ENCODE measurements around the gene ZNF117.
A peak's percentile ranks its signal among the peaks of the same experiment; 100 is the strongest.

ZNF117 gene

GRCh38 chr7:65004575-65004974 lies 13.7 kb upstream of the ZNF117 start:
- peaks cover 37% of the 10 kb centered on the region for H3K4me1 Mint-ChIP-seq
- H3K27me3 Mint-ChIP-seq: no peaks in the 10 kb centered on the region
- H3K9me3 Mint-ChIP-seq: peaks cover 9% of the 10 kb centered on the region
- peak overlapping the region; percentile 95 for H3K4me3 Mint-ChIP-seq
- peaks cover 34% of the 10 kb centered on the region for H3K36me3 Mint-ChIP-seq
- ATAC-seq (ENCODE audit: low read depth) (no peak), DNase-seq (ENCODE audit: low spot score in 2 of 2) (no peak)
- H3K27ac Mint-ChIP-seq: no peak overlapping the region

- peaks cover 49% of the 10 kb centered on the region for H3K36me3 Mint-ChIP-seq
- H3K27me3 Mint-ChIP-seq: no peaks in the 10 kb centered on the region
- DNase-seq (ENCODE audit: low spot score in 2 of 2) (no peak), ATAC-seq (ENCODE audit: low read depth) (no peak)
- H3K4me3 Mint-ChIP-seq: no peak overlapping the region
- H3K9me3 Mint-ChIP-seq: peaks cover 13% of the 10 kb centered on the region
- H3K27ac Mint-ChIP-seq: no peak overlapping the region
- peaks cover 44% of the 10 kb centered on the region for H3K4me1 Mint-ChIP-seq
Observed at GRCh38 chr7:65002972-65003585, 12.2 kb upstream of the ZNF117 start.

GRCh38 chr7:65001291-65001814 lies 10.5 kb upstream of the ZNF117 start:
- Mint-ChIP-seq H3K36me3 (peaks cover 60% of the 10 kb centered on the region), H3K27me3 (no peaks in the 10 kb centered on the region), H3K27ac (peak overlapping the region; percentile 50), H3K4me1 (peaks cover 38% of the 10 kb centered on the region), H3K9me3 (peaks cover 16% of the 10 kb centered on the region), H3K4me3 (no peak overlapping the region)
- ATAC-seq (ENCODE audit: low read depth) (no peak), DNase-seq (ENCODE audit: low spot score in 2 of 2) (no peak)

- Mint-ChIP-seq H3K27me3 (no peaks in the 10 kb centered on the region), H3K4me3 (peak overlapping the region; percentile 18), H3K27ac (peak overlapping the region; percentile 48), H3K4me1 (peaks cover 24% of the 10 kb centered on the region), H3K9me3 (peaks cover 18% of the 10 kb centered on the region), H3K36me3 (peaks cover 58% of the 10 kb centered on the region)
- DNase-seq (ENCODE audit: low spot score in 2 of 2): peak in 1 of 2 donors; percentile 16
- ATAC-seq (ENCODE audit: low read depth): peak; percentile 95
Observed at GRCh38 chr7:64999165-65000004, 8.5 kb upstream of the ZNF117 start.

- no peak for ATAC-seq (ENCODE audit: low read depth)
- H3K4me1 Mint-ChIP-seq: peaks cover 23% of the 10 kb centered on the region
- H3K9me3 Mint-ChIP-seq: peaks cover 18% of the 10 kb centered on the region
- no peak overlapping the region for H3K27ac Mint-ChIP-seq
- no peak overlapping the region for H3K4me3 Mint-ChIP-seq
- peaks cover 56% of the 10 kb centered on the region for H3K36me3 Mint-ChIP-seq
- no peaks in the 10 kb centered on the region for H3K27me3 Mint-ChIP-seq
- DNase-seq (ENCODE audit: low spot score in 2 of 2): no peak
Observed at GRCh38 chr7:64998865-64999164, 8.0 kb upstream of the ZNF117 start.

GRCh38 chr7:64997927-64998391 lies 7.1 kb upstream of the ZNF117 start:
- DNase-seq (ENCODE audit: low spot score in 2 of 2): no peak
- Mint-ChIP-seq H3K36me3 (peaks cover 54% of the 10 kb centered on the region), H3K27me3 (no peaks in the 10 kb centered on the region), H3K27ac (no peak overlapping the region), H3K4me3 (no peak overlapping the region), H3K9me3 (peaks cover 18% of the 10 kb centered on the region), H3K4me1 (peaks cover 21% of the 10 kb centered on the region)
- no peak for ATAC-seq (ENCODE audit: low read depth)

- ATAC-seq (ENCODE audit: low read depth) (no peak), DNase-seq (ENCODE audit: low spot score in 2 of 2) (no peak)
- H3K9me3 Mint-ChIP-seq: peaks cover 19% of the 10 kb centered on the region
- H3K36me3 Mint-ChIP-seq: peaks cover 53% of the 10 kb centered on the region
- no peaks in the 10 kb centered on the region for H3K27me3 Mint-ChIP-seq
- no peak overlapping the region for H3K4me3 Mint-ChIP-seq
- H3K4me1 Mint-ChIP-seq: peaks cover 21% of the 10 kb centered on the region
- H3K27ac Mint-ChIP-seq: no peak overlapping the region
Observed at GRCh38 chr7:64997164-64997908, 6.5 kb upstream of the ZNF117 start.

- DNase-seq (ENCODE audit: low spot score in 2 of 2) (no peak), ATAC-seq (ENCODE audit: low read depth) (no peak)
- Mint-ChIP-seq H3K36me3 (peaks cover 48% of the 10 kb centered on the region), H3K4me3 (no peak overlapping the region), H3K27ac (no peak overlapping the region), H3K9me3 (peaks cover 18% of the 10 kb centered on the region), H3K27me3 (no peaks in the 10 kb centered on the region), H3K4me1 (peaks cover 15% of the 10 kb centered on the region)
Observed at GRCh38 chr7:64996305-64996704, 5.5 kb upstream of the ZNF117 start.

GRCh38 chr7:64993901-64994300 lies 3.1 kb upstream of the ZNF117 start:
- H3K4me3 Mint-ChIP-seq: no peak overlapping the region
- H3K9me3 Mint-ChIP-seq: peaks cover 22% of the 10 kb centered on the region
- no peak for ATAC-seq (ENCODE audit: low read depth)
- H3K27me3 Mint-ChIP-seq: no peaks in the 10 kb centered on the region
- no peak for DNase-seq (ENCODE audit: low spot score in 2 of 2)
- H3K27ac Mint-ChIP-seq: no peak overlapping the region
- peaks cover 45% of the 10 kb centered on the region for H3K36me3 Mint-ChIP-seq
- H3K4me1 Mint-ChIP-seq: peaks cover 3% of the 10 kb centered on the region

- Mint-ChIP-seq H3K36me3 (peaks cover 43% of the 10 kb centered on the region), H3K9me3 (peaks cover 23% of the 10 kb centered on the region), H3K27me3 (no peaks in the 10 kb centered on the region), H3K4me3 (no peak overlapping the region), H3K27ac (no peak overlapping the region), H3K4me1 (no peaks in the 10 kb centered on the region)
- ATAC-seq (ENCODE audit: low read depth) (no peak), DNase-seq (ENCODE audit: low spot score in 2 of 2) (no peak)
Observed at GRCh38 chr7:64992971-64993370, 2.1 kb upstream of the ZNF117 start.

GRCh38 chr7:64990216-64990615 lies 620 bp downstream of the ZNF117 start:
- Mint-ChIP-seq H3K36me3 (peaks cover 52% of the 10 kb centered on the region), H3K4me1 (no peaks in the 10 kb centered on the region), H3K9me3 (peaks cover 32% of the 10 kb centered on the region), H3K27ac (no peak overlapping the region), H3K27me3 (no peaks in the 10 kb centered on the region), H3K4me3 (no peak overlapping the region)
- ATAC-seq (ENCODE audit: low read depth): no peak
- no peak for DNase-seq (ENCODE audit: low spot score in 2 of 2)

- peaks cover 51% of the 10 kb centered on the region for H3K36me3 Mint-ChIP-seq
- DNase-seq (ENCODE audit: low spot score in 2 of 2) (no peak), ATAC-seq (ENCODE audit: low read depth) (no peak)
- no peaks in the 10 kb centered on the region for H3K4me1 Mint-ChIP-seq
- peaks cover 22% of the 10 kb centered on the region for H3K9me3 Mint-ChIP-seq
- H3K4me3 Mint-ChIP-seq: no peak overlapping the region
- H3K27ac Mint-ChIP-seq: no peak overlapping the region
- no peaks in the 10 kb centered on the region for H3K27me3 Mint-ChIP-seq
Observed at GRCh38 chr7:64978497-64979203, 12.2 kb downstream of the ZNF117 start.

- no peak for DNase-seq (ENCODE audit: low spot score in 2 of 2)
- no peak overlapping the region for H3K4me3 Mint-ChIP-seq
- no peak for ATAC-seq (ENCODE audit: low read depth)
- H3K27me3 Mint-ChIP-seq: no peaks in the 10 kb centered on the region
- H3K36me3 Mint-ChIP-seq: no peaks in the 10 kb centered on the region
- H3K27ac Mint-ChIP-seq: no peak overlapping the region
- peaks cover 12% of the 10 kb centered on the region for H3K9me3 Mint-ChIP-seq
- no peaks in the 10 kb centered on the region for H3K4me1 Mint-ChIP-seq
Observed at GRCh38 chr7:64965594-64965993, 25.2 kb downstream of the ZNF117 start.

All from memory B cell (primary cell).